Hair follicular keratinocyte (primary cell): ENCODE measurements around the gene PALMD. TPM values are rescaled to one million over a fixed set of nuclear protein-coding genes. Genes with fewer than 3 reads are reported as not detected.

Experiments used
- total RNA-seq: library from RNA; depleted of rRNA; stranded (reverse); fragments of >200 nt; gene quantifications from 2 replicates; pipeline ENCODE4 v1.2.3, GENCODE V29; 2015

The PALMD gene, protein sequence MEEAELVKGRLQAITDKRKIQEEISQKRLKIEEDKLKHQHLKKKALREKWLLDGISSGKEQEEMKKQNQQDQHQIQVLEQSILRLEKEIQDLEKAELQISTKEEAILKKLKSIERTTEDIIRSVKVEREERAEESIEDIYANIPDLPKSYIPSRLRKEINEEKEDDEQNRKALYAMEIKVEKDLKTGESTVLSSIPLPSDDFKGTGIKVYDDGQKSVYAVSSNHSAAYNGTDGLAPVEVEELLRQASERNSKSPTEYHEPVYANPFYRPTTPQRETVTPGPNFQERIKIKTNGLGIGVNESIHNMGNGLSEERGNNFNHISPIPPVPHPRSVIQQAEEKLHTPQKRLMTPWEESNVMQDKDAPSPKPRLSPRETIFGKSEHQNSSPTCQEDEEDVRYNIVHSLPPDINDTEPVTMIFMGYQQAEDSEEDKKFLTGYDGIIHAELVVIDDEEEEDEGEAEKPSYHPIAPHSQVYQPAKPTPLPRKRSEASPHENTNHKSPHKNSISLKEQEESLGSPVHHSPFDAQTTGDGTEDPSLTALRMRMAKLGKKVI
- 4.1 and 5.4 TPM in 2 replicates for total RNA-seq

DNA sequence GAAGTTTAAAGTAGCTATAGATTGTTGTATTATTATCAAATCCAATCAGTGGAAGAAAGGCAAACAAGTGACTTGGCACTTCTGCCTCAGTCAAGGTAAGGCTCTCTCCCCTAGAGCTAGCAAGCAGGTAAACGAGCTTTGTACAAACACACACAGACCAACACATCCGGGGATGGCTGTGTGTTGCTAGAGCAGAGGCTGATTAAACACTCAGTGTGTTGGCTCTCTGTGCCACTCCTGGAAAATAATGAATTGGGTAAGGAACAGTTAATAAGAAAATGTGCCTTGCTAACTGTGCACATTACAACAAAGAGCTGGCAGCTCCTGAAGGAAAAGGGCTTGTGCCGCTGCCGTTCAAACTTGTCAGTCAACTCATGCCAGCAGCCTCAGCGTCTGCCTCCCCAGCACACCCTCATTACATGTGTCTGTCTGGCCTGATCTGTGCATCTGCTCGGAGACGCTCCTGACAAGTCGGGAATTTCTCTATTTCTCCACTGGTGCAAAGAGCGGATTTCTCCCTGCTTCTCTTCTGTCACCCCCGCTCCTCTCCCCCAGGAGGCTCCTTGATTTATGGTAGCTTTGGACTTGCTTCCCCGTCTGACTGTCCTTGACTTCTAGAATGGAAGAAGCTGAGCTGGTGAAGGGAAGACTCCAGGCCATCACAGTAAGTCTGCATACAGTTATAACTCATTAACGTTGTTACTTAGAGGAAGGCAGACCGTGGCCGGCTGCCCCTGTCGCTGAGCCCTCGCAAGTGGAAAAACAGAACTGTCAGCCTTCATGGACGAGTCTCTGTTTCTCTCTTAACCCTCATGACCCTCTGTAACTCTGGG, at the start of gene PALMD:
TSS of gene PALMD (plus strand) at position 415 of the 833 bp plus-strand sequence. CDS start at position 620, 205 bp downstream.

Other genes starting within 250 kb of the PALMD start
- gene FRRS1, start 120.5 kb downstream of the PALMD start, total RNA-seq = 8.5 and 11.7 TPM in 2 replicates
- 6.6 and 7.4 TPM in 2 replicates for gene AGL, start 204.2 kb downstream of the PALMD start, total RNA-seq